Loucy (cell line): Measurements from ENCODE around the gene BCCIP.

Experiments
- H2AFZ ChIP-seq: fragments of 200-600 bp; sonication (generic); 2 replicates; pipeline ENCODE4 v1.6.0; 2016; ENCODE audit warnings: antibody characterized with exemption, mild to moderate bottlenecking, low read length, moderate library complexity
- H3F3A ChIP-seq: fragments of 200-600 bp; 2 replicates; pipeline ENCODE4 v1.6.0; 2016; ENCODE audit warnings: antibody characterized with exemption, low read depth, mild to moderate bottlenecking
- H3K27me3 ChIP-seq: fragments of 200-600 bp; sonication (generic); 2 replicates; pipeline ENCODE4 v1.6.1; 2014; ENCODE audit warnings: low read length, mild to moderate bottlenecking; ENCODE audit not compliant: insufficient read depth, poor library complexity, severe bottlenecking
- H3K36me3 ChIP-seq: fragments of 200-600 bp; sonication (generic); 2 replicates; pipeline ENCODE4 v1.6.1; 2016; ENCODE audit warnings: low read length; ENCODE audit not compliant: insufficient read depth
- H3K4me1 ChIP-seq: fragments of 200-600 bp; sonication (generic); 2 replicates; pipeline ENCODE4 v1.5.1; 2014; ENCODE audit warnings: low read length, mild to moderate bottlenecking; ENCODE audit not compliant: insufficient read depth, poor library complexity, severe bottlenecking
- H3K4me2 ChIP-seq: fragments of 200-600 bp; sonication (generic); 2 replicates; pipeline ENCODE4 v1.6.0; 2014; ENCODE audit warnings: antibody characterized with exemption, low read length, low read depth, mild to moderate bottlenecking; ENCODE audit not compliant: poor library complexity, severe bottlenecking
- H3K4me3 ChIP-seq: fragments of 200-600 bp; sonication (generic); 2 replicates; pipeline ENCODE4 v1.5.1; 2014; ENCODE audit warnings: low read length, mild to moderate bottlenecking, mixed read lengths; ENCODE audit not compliant: poor library complexity, severe bottlenecking
- H3K79me2 ChIP-seq: fragments of 200-600 bp; sonication (generic); 2 replicates; pipeline ENCODE4 v1.6.1; 2014; ENCODE audit warnings: low read length; ENCODE audit not compliant: insufficient read depth
- H3K9ac ChIP-seq: fragments of 200-600 bp; sonication (generic); 2 replicates; pipeline ENCODE4 v1.6.0; 2014; ENCODE audit warnings: mild to moderate bottlenecking, low read depth, low read length, moderate library complexity; ENCODE audit not compliant: poor library complexity, severe bottlenecking
- H3K9me2 ChIP-seq: fragments of 200-600 bp; sonication (generic); replicated peaks from 2 replicates; pipeline ENCODE4 v1.6.1; 2016; ENCODE audit warnings: low read depth, low read length, mixed read lengths
- H3K9me3 ChIP-seq: fragments of 200-600 bp; sonication (generic); 2 replicates; pipeline ENCODE4 v1.6.1; 2014; ENCODE audit warnings: mild to moderate bottlenecking, antibody characterized with exemption, low read length, low read depth; ENCODE audit not compliant: insufficient read depth
- H4K20me1 ChIP-seq: fragments of 200-600 bp; sonication (generic); 2 replicates; pipeline ENCODE4 v1.6.0; 2014; ENCODE audit warnings: antibody characterized with exemption, low read length, mild to moderate bottlenecking; ENCODE audit not compliant: insufficient read depth, poor library complexity, severe bottlenecking
- EZH2phosphoT487 ChIP-seq: fragments of 200-600 bp; IDR thresholded peaks from 2 replicates; pipeline ENCODE4 v1.6.1; 2018; ENCODE audit warnings: antibody characterized with exemption, mild to moderate bottlenecking, moderate library complexity, borderline replicate concordance
- TF ChIP-seq, protein P1 (sequence below): fragments of 200-600 bp; sonication (generic); conservative IDR thresholded peaks from 2 replicates; pipeline ENCODE4 v1.5.1; 2014; ENCODE audit warnings: mild to moderate bottlenecking, antibody characterized with exemption, low read length

The BCCIP gene

DNA sequence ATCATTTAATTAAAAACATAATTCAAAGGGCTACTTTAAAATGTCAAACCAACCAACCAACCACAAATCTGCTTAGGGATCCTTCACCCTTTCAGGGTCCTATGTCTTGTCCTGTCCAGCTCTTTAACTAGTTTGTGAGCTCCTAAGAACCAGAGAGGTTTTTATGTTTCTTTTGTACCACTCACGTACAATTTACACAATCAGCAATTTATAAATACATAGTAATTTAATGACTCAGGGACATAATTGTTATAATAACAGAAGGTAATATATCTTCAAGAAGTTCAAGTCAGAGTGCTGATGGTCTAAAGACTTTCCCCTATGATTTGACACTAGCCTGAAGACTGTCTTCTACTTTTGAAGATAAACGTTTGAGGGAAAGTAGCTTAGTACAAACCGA, 41.8 kb downstream of the BCCIP start:
- H3K27me3 ChIP-seq: no peaks in the 10 kb centered on the region
- no peaks in the 10 kb centered on the region for H3F3A ChIP-seq
- no peaks in the 10 kb centered on the region for H3K36me3 ChIP-seq
- H4K20me1 ChIP-seq: no peaks in the 10 kb centered on the region
- H3K9ac ChIP-seq: no peak overlapping the region
- no peak overlapping the region for H3K4me2 ChIP-seq
- no peaks in the 10 kb centered on the region for H3K79me2 ChIP-seq
- no peak overlapping the region for H3K4me3 ChIP-seq
- no peaks in the 10 kb centered on the region for H3K9me2 ChIP-seq
- H2AFZ ChIP-seq: no peak overlapping the region
- TF ChIP-seq, protein P1, sequence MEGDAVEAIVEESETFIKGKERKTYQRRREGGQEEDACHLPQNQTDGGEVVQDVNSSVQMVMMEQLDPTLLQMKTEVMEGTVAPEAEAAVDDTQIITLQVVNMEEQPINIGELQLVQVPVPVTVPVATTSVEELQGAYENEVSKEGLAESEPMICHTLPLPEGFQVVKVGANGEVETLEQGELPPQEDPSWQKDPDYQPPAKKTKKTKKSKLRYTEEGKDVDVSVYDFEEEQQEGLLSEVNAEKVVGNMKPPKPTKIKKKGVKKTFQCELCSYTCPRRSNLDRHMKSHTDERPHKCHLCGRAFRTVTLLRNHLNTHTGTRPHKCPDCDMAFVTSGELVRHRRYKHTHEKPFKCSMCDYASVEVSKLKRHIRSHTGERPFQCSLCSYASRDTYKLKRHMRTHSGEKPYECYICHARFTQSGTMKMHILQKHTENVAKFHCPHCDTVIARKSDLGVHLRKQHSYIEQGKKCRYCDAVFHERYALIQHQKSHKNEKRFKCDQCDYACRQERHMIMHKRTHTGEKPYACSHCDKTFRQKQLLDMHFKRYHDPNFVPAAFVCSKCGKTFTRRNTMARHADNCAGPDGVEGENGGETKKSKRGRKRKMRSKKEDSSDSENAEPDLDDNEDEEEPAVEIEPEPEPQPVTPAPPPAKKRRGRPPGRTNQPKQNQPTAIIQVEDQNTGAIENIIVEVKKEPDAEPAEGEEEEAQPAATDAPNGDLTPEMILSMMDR: no peak
- TF ChIP-seq EZH2phosphoT487: no peak
- no peaks in the 10 kb centered on the region for H3K4me1 ChIP-seq
- H3K9me3 ChIP-seq: no peaks in the 10 kb centered on the region

DNA sequence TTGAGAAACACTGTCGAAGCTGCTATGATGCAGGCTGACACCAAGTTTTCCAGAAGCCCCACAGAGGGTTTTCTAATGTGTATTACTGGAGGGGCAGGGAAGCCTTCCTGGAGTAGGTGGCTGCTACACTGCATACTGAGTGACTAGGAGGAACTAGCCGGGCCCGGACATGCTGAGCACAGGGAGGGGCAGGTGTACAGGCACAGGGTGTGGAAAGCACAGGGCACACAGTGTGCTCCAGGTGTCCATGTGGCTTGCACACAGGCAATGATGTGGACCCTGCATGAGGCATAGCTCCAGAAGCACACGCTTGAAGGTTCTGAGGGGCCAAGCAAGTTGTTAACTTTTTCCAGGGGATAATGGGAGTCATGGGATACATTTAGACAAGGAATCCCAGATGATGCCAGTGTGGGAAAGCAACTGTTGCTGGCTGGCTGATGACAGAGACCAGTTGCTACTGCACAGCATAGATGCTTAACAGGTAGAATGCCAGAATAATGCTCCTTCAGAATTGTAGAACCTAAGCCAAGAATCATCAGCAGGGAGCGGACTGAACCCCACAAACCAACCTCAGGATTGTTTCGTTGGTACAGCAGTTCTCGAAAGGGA, 43.2 kb downstream of the BCCIP start:
- H3K9me2 ChIP-seq: no peaks in the 10 kb centered on the region
- no peaks in the 10 kb centered on the region for H3K4me1 ChIP-seq
- no peak overlapping the region for H2AFZ ChIP-seq
- no peak overlapping the region for H3K4me2 ChIP-seq
- no peaks in the 10 kb centered on the region for H3K27me3 ChIP-seq
- no peaks in the 10 kb centered on the region for H3K79me2 ChIP-seq
- TF ChIP-seq EZH2phosphoT487: no peak
- TF ChIP-seq, protein P1: no peak
- H3K9me3 ChIP-seq: no peaks in the 10 kb centered on the region
- H4K20me1 ChIP-seq: no peaks in the 10 kb centered on the region
- no peaks in the 10 kb centered on the region for H3K36me3 ChIP-seq
- no peak overlapping the region for H3K9ac ChIP-seq
- no peaks in the 10 kb centered on the region for H3F3A ChIP-seq
- no peak overlapping the region for H3K4me3 ChIP-seq

DNA sequence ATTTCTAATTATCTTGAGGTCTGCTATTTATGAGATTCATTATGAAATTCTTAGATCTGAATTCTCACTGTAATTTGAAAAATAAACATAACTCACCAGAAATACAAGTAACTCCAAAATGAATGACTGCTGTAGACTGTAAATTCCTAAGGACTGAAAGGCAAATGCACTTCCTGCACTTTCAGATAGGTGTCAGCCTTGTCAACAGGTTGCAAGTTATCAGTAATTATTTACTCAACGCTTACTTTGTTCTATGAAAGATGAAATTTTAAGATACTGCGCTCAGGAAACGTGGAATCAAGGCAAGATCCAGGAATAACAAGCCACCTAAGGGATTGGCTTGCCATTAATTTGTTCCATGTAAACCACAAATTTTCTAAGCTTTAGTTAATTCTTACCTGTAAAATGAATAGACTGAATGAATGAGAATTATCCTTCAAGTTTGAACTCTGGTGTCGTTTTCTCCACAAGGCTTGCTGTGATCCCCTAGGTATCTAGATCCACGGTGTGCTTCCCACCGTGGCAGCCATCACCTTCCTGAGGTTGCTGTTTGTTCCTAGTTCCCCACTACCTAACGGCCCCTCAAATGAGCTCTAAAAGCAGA, 45.1 kb downstream of the BCCIP start:
- H3K4me3 ChIP-seq: no peak overlapping the region
- no peaks in the 10 kb centered on the region for H3K36me3 ChIP-seq
- no peaks in the 10 kb centered on the region for H3F3A ChIP-seq
- no peak overlapping the region for H2AFZ ChIP-seq
- no peaks in the 10 kb centered on the region for H3K9me3 ChIP-seq
- no peaks in the 10 kb centered on the region for H3K9me2 ChIP-seq
- H3K4me2 ChIP-seq: no peak overlapping the region
- no peak for TF ChIP-seq EZH2phosphoT487
- TF ChIP-seq, protein P1: peak; percentile 77
- no peaks in the 10 kb centered on the region for H4K20me1 ChIP-seq
- H3K4me1 ChIP-seq: no peaks in the 10 kb centered on the region
- no peaks in the 10 kb centered on the region for H3K27me3 ChIP-seq
- no peaks in the 10 kb centered on the region for H3K79me2 ChIP-seq
- H3K9ac ChIP-seq: no peak overlapping the region
